DND-41 (cell line): ENCODE measurements around the gene GOLGA6C.
"Not testable (repeated sequence)": the region's sequence is repeated elsewhere in the genome, so short reads cannot be mapped to it uniquely, and the experiment has no call there.

Experiments used
- ATAC-seq: fragments of 200-7000 bp; cut with Tn5 transposase; 3 replicates; pipeline ENCODE4 v1.9.1; 2021; ENCODE audit warnings: low read depth; ENCODE audit not compliant: insufficient read depth
- DNase-seq: peaks from one replicate; pipeline ENCODE4 v3.0.0-alpha.2; 2020
- H2AFZ ChIP-seq: 2 replicates; pipeline ENCODE4 v1.6.0; 2012; ENCODE audit warnings: low read depth, low read length
- H3K27ac ChIP-seq: 2 replicates; pipeline ENCODE4 v1.5.1; 2012; ENCODE audit warnings: low read length, inconsistent platforms
- H3K27me3 ChIP-seq: fragments of 200-600 bp; sonication (generic); 2 replicates; pipeline ENCODE4 v1.6.0; 2012; ENCODE audit warnings: low read length, mild to moderate bottlenecking, inconsistent platforms; ENCODE audit not compliant: insufficient read depth, poor library complexity
- H3K36me3 ChIP-seq: 2 replicates; pipeline ENCODE4 v1.5.1; 2012; ENCODE audit warnings: low read length, inconsistent platforms; ENCODE audit not compliant: insufficient read depth
- H3K4me1 ChIP-seq: 2 replicates; pipeline ENCODE4 v1.5.1; 2012; ENCODE audit warnings: mild to moderate bottlenecking, low read length; ENCODE audit not compliant: insufficient read depth
- H3K4me2 ChIP-seq: 2 replicates; pipeline ENCODE4 v1.6.0; 2012; ENCODE audit warnings: mild to moderate bottlenecking, moderate library complexity, low read length, inconsistent platforms; ENCODE audit not compliant: insufficient read depth
- H3K4me3 ChIP-seq, 2 experiments: fragments of 200-600 bp in 1 of 2; shearing (Covaris generic) in 1 of 2; 2 replicates each; pipeline ENCODE4 v1.5.1; 2012 to 2016; ENCODE audit warnings: inconsistent platforms in 2 of 2, low read length in 2 of 2, mild to moderate bottlenecking in 2 of 2, low read depth in 1 of 2, moderate library complexity in 1 of 2
- H3K79me2 ChIP-seq: 2 replicates; pipeline ENCODE4 v1.6.0; 2012; ENCODE audit warnings: low read length, inconsistent platforms; ENCODE audit not compliant: insufficient read depth
- H3K9ac ChIP-seq: 2 replicates; pipeline ENCODE4 v1.6.0; 2012; ENCODE audit warnings: low read depth, mild to moderate bottlenecking, inconsistent platforms, low read length, moderate library complexity
- H3K9me3 ChIP-seq: 2 replicates; pipeline ENCODE4 v1.5.1; 2012; ENCODE audit warnings: low read length, moderate library complexity, mild to moderate bottlenecking, inconsistent platforms; ENCODE audit not compliant: insufficient read depth, severe bottlenecking
- H4K20me1 ChIP-seq: 2 replicates; pipeline ENCODE4 v1.6.0; 2012; ENCODE audit warnings: low read length; ENCODE audit not compliant: insufficient read depth
- CTCF ChIP-seq: IDR thresholded peaks from 2 replicates; pipeline ENCODE4 v1.5.1; 2012; ENCODE audit warnings: borderline replicate concordance, low read length, moderate library complexity, mild to moderate bottlenecking; ENCODE audit not compliant: poor library complexity, severe bottlenecking; ENCODE audit errors: extremely low read depth
- EZH2 ChIP-seq: IDR thresholded peaks from 3 replicates; pipeline ENCODE4 v1.6.1; 2012; ENCODE audit warnings: borderline replicate concordance, low read depth, mild to moderate bottlenecking, moderate library complexity, low read length, inconsistent platforms; ENCODE audit not compliant: severe bottlenecking

The GOLGA6C gene

GRCh38 chr15:75249726-75250125, 8.4 kb upstream of the GOLGA6C start:
- no peak for ATAC-seq
- H3K9ac ChIP-seq, result no peak overlapping the region
- peaks cover 4% of the 10 kb centered on the region for H3K27me3 ChIP-seq
- no peak overlapping the region for H3K27ac ChIP-seq
- no peaks in the 10 kb centered on the region for H3K79me2 ChIP-seq
- no peaks in the 10 kb centered on the region for H3K4me1 ChIP-seq
- TF ChIP-seq CTCF (no peak), EZH2 (no peak)
- no peak for DNase-seq
- no peaks in the 10 kb centered on the region for H3K9me3 ChIP-seq
- no peak overlapping the region for H2AFZ ChIP-seq
- no peaks in the 10 kb centered on the region for H3K36me3 ChIP-seq
- no peak overlapping the region for H3K4me3 ChIP-seq
- no peaks in the 10 kb centered on the region for H4K20me1 ChIP-seq
- no peak overlapping the region for H3K4me2 ChIP-seq

- H3K36me3 ChIP-seq, H3K79me2 ChIP-seq, H2AFZ ChIP-seq, H3K4me2 ChIP-seq, DNase-seq, H3K4me1 ChIP-seq, H3K9me3 ChIP-seq, H3K4me3 ChIP-seq, H3K27ac ChIP-seq, ATAC-seq, H4K20me1 ChIP-seq, H3K27me3 ChIP-seq, H3K9ac ChIP-seq: not testable (repeated sequence)
These were observed 6.8 kb upstream of the GOLGA6C start for GRCh38 chr15:75251343-75251742.

GRCh38 chr15:75252285-75252684, 5.8 kb upstream of the GOLGA6C start:
- not testable (repeated sequence) for H3K27me3 ChIP-seq, H3K9ac ChIP-seq, H4K20me1 ChIP-seq, H3K79me2 ChIP-seq, H3K27ac ChIP-seq, H3K4me3 ChIP-seq, H2AFZ ChIP-seq, ATAC-seq, H3K36me3 ChIP-seq, H3K9me3 ChIP-seq, DNase-seq, H3K4me1 ChIP-seq, H3K4me2 ChIP-seq

- ATAC-seq, H3K9ac ChIP-seq, DNase-seq, H3K36me3 ChIP-seq, H3K27ac ChIP-seq, H3K4me3 ChIP-seq, H3K9me3 ChIP-seq, H3K4me1 ChIP-seq, H2AFZ ChIP-seq, H4K20me1 ChIP-seq, H3K79me2 ChIP-seq, H3K27me3 ChIP-seq, H3K4me2 ChIP-seq: not testable (repeated sequence)
These were observed 648 bp downstream of the GOLGA6C start for GRCh38 chr15:75258620-75259343.

- not testable (repeated sequence) for ATAC-seq, H3K36me3 ChIP-seq, H3K27ac ChIP-seq, DNase-seq, H2AFZ ChIP-seq, H3K4me2 ChIP-seq, H3K4me3 ChIP-seq, H3K27me3 ChIP-seq, H3K4me1 ChIP-seq, H3K9me3 ChIP-seq, H3K9ac ChIP-seq, H3K79me2 ChIP-seq, H4K20me1 ChIP-seq
These were observed 1.7 kb downstream of the GOLGA6C start for GRCh38 chr15:75259873-75260272.

GRCh38 chr15:75273751-75274359, 15.7 kb downstream of the GOLGA6C start:
- H3K9ac ChIP-seq, H3K79me2 ChIP-seq, H2AFZ ChIP-seq, H3K4me1 ChIP-seq, H3K36me3 ChIP-seq, H4K20me1 ChIP-seq, ATAC-seq, H3K27ac ChIP-seq, H3K9me3 ChIP-seq, DNase-seq, H3K4me3 ChIP-seq, H3K4me2 ChIP-seq, H3K27me3 ChIP-seq: not testable (repeated sequence)
